Fibroblast of skin of back (primary cell): ENCODE results near the gene LLPH.

Experiments used
- DNase-seq: peaks from one replicate; pipeline ENCODE4 v3.0.0-alpha.2; 2013

The LLPH gene

GRCh38 chr12:66090157-66090556 lies 40.4 kb downstream of the LLPH start:
- DNase-seq = no peak

GRCh38 chr12:66087365-66087943 lies 43.1 kb downstream of the LLPH start:
- DNase-seq = peak; percentile 81

GRCh38 chr12:66085998-66086397 lies 44.6 kb downstream of the LLPH start:
- DNase-seq = no peak

DNA sequence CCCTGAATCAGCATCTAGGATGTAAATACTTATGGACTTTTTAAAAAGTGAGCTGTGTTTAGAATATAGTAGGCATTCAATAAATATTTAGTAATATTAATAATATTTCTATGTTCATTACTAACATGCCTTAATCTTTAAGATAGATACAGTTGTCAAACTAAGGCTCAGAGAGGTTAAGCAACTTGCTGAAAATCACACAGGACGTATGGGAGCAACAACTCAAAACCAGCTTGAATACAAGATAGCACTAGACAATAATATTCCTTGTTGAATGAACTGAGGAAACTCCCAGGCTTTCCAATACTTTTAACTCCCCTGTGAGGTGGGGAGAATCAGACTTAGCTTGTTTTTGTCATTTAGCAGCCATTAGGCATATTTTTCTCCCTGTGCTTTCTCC lies 45.3 kb downstream of the LLPH start:
- DNase-seq = no peak

DNA sequence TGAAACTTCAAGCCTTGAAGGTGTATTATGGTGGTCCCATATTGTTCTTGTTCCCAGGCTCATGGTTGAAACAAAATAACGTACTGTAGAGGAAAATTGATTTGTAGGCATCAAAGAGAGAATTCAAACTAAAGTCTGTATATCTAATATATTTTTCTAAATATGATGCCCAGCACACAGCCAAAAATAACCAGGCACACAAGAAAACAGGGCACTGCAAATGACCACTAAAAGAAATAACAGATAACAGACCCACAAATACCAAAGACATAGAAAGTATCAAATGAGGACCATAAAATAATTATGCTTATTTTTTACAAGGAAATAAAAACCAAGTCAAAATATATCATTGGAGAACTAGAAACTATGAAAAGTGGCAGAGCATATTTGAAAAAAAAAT lies 46.8 kb downstream of the LLPH start:
- no peak for DNase-seq

DNA sequence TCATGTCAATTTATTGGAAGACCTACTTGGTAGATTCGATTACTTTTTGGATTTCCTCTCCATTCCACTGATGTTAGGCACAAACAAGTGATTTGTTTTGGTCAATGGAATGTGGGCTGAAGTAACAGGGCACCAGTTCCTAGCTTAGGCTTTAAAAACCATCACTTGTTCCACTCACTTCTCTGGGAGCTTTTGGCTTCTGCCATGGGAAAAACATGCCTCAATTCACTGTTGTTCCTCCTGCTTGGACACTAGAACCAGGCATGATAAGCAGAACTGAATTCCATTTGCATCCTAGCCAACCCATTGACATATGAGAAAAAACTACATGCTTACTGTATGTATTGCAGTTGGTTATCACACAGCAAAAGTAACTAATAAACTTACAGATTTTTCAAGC lies 47.8 kb downstream of the LLPH start:
- DNase-seq = no peak

DNA sequence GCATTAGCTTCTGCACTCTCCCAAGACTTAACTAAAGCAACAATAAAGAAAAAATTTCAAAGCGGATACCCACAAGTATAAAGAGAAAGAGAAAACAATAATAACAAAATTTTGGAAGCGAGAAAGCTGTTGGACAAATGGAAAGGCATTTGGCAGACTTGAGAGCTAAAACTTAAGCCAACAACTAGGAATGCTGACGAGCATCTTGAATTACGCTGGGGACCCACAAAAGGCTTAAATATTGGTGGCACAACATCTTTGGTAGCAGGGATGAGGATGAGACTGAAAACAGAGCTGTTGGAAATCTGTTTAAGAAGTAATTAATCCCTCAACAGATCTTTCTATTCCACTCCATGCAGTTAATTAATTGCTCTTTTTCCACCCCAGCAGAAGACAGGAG lies 49.8 kb downstream of the LLPH start:
- DNase-seq = no peak

DNA sequence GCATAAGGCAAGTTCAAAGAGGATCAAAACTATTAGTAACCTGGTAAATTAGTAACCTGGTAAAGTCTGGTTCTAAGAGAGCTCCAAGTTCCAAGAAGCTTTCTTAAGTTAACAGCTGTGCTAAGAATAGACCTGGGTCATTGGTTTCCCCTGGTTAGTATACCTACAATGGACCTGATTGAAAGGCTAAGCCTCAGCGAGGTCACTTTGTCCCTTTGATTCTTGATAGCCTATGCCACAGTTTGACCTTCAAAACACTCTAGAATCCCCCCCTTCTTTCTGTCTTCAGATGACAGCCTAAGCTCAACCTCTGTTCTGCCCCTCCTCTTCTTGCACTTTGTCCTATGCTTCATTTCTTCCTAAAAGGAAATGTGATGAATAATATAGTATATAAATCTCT lies 53.0 kb downstream of the LLPH start:
- no peak for DNase-seq

DNA sequence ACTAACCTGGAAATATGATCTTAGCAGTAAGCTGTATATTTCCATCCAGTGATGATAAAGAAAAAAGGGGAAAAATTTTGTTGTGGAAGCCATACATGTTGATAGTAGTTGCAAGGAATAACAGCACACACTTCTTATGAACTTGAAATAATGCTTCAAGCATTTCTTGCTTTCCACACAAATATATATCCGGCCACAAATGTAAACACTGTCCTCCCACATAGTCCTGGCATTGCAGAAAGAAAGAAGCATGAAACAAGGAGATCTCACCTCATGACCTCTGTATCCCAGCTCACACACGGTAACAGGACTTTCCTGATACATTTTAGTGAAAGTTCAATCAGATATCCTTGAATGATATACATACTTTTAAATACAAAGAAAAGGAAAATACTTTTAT lies 56.0 kb downstream of the LLPH start:
- peak; percentile 8 for DNase-seq

DNA sequence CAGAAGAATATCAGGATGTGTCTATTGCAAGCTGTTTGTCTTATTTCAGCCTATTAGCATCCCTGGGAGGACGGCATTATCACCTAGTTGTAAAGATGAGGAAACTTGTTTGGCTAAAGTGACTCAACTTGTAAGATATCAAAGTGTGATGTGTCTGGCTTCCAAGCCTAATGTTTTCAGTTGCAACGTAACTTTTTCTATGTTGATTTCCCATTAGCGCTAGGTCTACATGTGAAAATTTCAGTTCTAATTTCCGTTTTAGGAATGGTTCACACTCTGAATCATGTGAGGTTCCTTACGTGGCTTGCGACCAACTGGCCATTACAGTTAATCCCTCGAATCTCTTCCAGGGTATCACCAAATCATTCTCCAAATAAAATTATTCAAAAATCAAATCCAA lies 58.0 kb downstream of the LLPH start:
- no peak for DNase-seq

GRCh38 chr12:66072135-66072534 lies 58.4 kb downstream of the LLPH start:
- no peak for DNase-seq

DNA sequence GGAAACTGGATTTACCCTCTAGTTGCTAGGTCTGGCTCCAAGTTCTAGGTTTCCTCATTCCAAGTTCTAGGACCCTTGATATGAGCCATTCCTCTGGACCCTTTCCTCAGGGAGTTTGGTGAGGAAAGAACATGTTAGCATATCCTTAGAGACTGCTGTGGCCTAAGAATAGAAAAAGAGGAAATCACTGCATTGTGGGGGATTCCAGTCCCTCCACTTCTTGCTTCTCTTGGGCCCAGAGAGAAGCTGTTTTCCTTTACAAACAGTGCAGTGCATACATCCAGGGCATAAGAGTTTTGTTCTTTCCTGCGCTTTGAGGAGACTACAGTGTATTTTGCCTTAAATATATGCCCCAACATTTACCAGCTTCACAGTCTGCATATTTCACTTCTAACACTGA lies 59.0 kb downstream of the LLPH start:
- no peak for DNase-seq

GRCh38 chr12:66070378-66071120 lies 60.0 kb downstream of the LLPH start:
- DNase-seq = no peak

DNA sequence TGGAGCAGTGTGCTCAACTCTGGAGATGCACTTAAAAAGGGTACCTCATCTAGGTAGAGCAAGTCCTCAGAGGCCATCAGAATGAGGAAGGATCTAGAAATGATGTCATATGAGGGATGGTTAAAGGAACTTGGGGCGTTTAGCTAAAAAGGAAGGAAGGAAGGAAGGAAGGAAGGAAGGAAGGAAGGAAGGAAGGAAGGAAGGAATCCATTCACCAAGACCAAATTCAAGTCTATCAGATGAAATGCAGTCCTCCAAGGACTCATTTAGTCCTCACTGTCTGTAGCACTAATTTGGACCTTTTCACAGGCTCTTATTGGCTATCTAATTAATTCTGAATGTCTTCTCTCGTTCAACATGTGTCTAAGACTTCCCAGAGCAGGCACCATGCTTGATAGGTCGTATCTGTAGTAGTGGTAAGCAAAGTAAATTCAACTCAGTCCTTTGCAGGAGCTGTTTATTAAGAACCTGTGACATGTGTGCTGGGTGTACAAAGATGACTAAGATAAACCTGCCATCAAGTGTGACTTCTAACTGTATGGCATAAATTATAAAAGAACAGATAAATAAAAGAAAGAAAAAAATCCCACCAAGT lies 63.5 kb downstream of the LLPH start:
- DNase-seq = no peak
